NCI-H2029 (cell line): ENCODE data around the gene CXorf38.

Experiments
- DNase-seq: peaks from one replicate; lab custom pipeline; 2025; lab: John Stamatoyannopoulos, UW

Gene CXorf38, protein sequence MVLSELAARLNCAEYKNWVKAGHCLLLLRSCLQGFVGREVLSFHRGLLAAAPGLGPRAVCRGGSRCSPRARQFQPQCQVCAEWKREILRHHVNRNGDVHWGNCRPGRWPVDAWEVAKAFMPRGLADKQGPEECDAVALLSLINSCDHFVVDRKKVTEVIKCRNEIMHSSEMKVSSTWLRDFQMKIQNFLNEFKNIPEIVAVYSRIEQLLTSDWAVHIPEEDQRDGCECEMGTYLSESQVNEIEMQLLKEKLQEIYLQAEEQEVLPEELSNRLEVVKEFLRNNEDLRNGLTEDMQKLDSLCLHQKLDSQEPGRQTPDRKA

GRCh38 chrX:40647307-40648197 lies at the start of gene CXorf38:
Gene CXorf38, minus strand, starts transcription at chrX:40647561. Its CDS starts 41 bp downstream, at chrX:40647520.
- peak; percentile 70 for DNase-seq

DNA sequence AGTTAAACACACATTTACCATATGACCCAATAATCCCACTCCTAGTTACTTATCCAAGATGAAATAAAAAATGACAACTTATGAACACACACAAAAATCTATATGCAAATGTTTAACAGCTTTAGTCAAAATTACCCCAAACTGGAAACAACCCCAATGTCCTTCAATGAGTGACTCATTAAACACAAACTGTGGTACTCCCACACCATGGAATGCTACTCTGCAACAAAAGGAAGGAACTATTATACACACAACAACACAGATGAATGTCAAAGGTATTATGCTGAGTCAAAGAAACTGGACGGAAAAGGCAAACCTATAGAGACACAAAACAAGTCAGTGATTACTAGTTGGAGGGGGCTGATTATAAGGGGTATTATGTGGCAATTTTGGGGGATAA lies 47.4 kb upstream of the CXorf38 start:
- no peak for DNase-seq

DNA sequence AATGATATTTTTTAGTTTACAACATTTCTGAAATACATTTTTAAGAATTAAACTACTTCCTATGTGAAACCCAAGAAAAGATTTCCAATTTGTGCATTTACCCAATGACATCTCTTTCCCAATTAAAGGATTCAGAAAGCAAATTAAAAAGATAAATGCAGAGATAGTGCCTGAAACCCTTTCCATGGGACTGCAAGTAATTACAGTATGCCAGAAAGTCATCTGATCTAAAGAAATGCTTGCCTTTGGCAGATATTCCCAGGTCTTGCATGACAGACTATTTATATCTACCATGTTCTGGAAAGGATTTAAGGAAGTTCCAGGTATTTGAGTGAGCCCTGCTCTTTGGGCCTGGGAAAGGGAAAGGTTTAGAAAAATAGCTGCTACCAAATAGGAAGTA lies 41.6 kb upstream of the CXorf38 start:
- no peak for DNase-seq

DNA sequence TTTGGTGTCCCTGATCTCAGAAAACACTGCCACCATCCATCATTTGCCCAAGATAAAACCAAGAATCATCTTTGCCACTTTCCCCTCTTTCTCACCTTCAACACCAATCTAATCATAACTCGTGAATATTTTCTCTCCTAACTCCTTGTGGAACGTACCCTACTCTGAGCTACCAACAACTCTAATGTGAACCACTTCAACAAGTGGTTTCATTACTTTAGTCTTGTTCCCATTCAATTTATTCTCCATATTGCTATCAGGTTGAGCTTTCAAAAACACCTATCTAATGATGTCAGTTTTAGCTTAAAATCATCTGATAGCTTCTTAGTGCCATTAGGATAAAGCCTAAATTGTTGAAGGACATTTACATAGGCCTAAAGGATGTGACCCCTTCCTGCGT lies 39.8 kb upstream of the CXorf38 start:
- DNase-seq, result no peak

GRCh38 chrX:40685362-40685918 lies 38.1 kb upstream of the CXorf38 start:
- no peak for DNase-seq

DNA sequence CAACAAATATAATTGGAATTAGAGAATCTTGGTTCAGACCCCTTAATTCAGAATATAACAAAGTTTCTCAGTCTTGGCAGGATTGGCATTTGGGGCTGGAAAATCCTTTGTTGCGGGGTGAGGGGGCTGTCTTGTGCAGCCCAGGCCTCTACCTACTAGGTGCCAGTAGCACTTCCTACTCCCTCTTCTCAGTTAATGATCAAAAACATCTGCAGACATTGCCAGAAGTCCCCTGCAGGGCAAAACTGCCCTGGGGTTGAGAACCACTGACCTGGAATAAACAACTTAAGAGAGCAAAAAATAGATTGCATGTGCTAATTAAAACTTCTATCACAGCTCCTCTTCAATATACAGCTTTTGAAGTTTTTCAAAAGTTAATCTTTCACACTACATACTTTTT lies 36.7 kb upstream of the CXorf38 start:
- DNase-seq, result no peak

DNA sequence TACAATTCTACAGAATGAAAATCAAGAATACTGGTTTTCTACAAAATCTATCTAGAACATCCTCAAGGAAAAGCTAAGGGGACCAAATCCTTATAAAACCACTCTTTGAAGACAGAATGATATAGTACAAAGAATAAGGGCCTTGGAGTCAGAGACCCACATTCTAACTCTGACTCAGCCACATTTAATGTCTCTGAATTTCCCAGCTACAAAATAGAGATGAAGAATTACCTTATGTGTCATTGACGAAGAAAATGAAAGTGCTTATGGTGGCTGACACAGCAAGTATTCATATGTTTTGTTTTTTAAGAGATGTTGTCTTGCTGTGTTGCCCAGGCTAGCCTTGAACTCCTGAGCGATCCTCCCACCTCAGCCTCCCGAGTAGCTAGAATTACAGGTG lies 35.9 kb upstream of the CXorf38 start:
- DNase-seq, result no peak

DNA sequence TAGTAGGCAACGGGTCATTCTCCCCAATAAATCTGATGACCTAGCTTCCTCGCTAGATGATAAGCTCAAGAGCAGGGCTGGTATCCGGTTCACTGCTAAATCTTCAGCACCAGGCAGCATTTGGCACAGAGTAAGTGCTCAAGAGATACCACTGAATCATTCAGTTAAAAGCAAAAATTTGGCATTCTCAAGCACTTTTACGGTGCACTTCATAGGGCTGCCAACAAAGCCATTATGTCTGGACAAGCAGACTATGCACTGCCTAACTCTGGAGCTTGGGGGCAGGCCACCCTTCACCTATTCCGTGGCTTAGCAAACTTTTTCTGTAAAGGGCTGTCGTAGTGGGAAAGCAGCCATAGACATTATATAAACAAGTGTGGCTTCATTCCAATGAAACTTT lies 23.8 kb upstream of the CXorf38 start:
- DNase-seq, result no peak

DNA sequence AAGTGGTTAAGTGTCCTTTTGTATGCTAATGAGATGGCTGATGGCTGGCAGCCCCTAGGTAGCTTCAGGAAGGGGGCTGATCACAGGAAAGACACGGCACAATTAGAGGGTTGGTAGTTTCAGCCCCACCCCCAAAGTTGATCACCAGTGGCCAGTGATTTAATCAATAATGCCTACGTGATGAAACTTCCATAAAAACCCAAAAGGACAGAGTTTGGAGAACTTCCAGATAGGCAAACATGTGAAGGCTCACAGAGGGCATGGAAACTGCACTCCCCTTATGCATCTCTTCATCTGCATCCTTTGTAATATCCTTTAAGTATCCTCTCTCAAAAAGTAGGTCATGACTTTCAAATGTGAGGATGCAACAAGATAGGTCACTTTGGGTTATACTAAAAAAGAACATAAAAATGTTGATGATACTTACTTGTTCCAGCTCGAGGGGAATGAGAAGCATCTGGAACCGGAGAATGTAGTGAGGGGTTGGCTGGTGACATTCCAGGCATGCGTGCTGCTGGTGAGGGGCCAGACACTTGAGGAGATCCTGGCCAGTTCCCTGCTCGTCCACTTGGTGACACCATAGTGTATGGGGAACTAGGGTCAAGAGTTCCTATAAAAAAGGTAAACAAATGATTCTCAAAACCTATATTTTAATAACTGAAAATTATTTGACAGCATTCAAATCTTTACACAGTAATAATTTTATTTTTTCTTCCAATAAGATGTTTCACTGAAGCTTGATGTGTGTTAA lies 16.7 kb upstream of the CXorf38 start:
- DNase-seq, result no peak

DNA sequence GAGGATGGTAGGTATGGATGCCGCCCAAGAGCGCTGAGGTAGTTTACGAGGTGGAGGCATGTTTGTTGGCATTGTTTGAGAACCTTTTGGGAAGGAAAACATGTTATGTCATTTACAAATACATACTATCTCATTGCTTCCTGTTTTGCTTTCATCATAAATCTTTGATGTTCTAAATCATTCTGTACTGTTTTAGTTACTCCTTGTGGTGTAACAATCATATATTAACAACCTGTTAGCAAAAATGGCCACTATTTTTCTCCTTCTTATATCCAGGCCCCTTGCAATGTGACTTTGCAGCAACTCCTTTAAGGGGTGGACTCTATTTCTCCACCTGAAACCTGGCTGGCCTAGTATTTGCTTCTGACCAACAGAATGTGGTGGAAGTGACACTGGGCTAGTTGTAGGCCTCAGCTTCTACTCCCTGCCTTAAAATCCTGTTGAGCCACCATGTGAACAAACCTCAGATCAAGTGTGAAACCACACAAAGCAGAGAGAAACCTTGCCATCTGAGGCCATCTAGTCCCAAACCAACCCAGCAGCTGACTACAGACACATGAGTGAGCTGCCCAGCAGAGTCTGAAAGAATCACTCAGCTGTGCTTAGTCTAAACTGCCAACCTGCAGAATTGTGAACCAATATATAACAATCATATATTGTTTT lies 15.8 kb upstream of the CXorf38 start:
- no peak for DNase-seq

GRCh38 chrX:40661489-40661888 lies 14.1 kb upstream of the CXorf38 start:
- no peak for DNase-seq

DNA sequence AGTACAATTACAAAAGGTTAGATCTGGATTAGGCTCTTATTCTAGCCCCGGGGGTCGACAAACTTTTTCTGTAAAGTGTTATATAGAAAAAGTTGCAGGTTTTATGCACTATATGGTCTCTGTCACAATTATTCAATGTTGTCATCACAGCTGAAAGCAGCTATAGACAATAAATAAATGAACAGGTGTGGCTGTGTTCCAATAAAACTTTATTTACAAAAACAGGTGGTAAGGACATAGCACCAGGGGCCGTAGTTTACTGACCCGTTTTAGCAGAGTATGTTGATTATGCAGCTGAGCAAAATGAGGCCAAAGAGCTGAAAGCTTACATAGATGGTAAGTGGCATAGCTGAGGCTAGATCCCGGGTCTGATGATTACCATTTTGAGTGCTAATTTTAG lies 13.0 kb upstream of the CXorf38 start:
- no peak for DNase-seq

- DNase-seq, result no peak
Observed at GRCh38 chrX:40653535-40653934, 6.2 kb upstream of the CXorf38 start.

DNA sequence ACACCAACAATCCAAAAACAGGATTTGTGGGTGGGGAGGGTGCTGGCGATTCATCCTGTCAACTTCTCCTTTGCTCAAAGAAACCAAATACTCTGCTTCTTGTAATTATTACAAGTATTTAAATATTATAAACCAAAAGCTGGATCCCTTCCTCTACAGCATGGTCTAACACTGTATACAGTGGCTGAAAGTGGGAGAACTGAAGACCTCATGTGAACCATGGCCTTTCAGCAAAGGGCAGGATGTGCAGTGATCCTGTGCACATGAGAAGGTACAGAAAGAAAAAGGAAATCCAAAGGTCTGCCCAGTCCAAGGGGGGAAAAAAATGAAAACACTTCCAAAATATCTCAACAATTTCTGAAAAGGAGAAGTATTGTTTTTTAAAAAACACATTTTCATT lies 5.3 kb upstream of the CXorf38 start:
- DNase-seq, result no peak

DNA sequence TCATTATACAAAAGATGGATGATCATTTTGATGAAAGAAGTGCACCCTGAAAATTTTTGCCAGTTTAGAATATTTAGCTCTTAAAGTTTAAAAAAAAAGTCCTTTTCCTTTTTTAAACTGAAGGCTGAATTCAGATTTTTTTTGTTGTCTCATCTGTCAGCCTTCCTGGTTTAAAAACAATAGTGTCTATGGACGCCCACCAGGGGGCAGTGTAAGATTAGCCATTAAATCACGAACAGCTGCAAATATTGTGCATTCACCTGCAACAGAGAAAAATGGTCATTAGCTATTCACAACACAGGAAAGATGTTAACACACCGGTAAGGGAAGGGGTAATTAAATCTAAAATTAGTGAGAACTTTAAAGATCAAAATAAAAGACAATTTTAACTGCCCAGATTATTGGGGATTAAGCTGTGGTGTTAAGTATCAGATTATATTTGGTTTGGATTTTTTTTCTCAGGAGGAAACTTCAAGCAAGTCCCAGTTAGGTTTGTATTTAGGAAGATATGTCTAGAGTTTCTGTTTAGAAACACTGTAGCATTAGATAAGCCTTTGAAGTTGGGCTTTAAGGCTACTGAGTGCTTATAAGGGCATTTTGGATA lies 4.4 kb upstream of the CXorf38 start:
- DNase-seq, result peak; percentile 29

DNA sequence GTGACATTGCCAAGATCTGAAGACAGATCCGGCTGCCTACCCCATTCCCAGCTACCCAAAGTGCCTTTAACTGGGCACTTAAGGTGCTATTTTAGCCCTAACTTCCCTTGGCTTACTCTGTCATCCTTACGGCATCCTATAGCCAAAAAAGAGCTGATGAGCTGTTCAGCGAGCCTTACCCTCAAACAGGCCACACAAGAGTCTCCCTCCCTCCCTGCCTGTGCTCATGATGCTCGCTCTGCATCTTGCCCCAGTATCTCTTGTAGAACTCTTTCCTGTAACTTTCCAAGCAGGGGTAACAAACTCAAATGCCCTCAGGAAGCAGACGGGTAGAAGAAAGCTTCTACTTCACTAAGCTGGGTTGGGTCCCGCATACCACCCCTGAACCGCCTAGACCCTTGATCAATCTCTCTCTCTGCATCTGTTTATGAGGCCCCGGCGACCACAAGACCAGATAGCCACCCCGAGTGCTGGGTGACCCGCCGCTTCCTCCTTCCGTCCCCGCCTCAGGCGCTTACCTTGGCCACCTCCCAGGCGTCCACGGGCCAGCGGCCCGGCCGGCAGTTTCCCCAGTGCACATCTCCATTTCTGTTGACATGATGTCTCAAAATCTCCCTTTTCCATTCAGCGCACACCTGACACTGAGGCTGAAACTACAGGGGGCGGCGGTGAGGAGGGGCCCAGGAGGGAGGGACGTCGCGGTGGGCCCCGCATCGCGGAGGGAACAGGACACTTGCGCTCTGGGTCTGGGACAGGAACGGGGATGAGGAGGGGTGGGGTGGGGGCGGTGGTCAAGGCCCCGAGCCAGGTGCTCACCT lies 663 bp downstream of the CXorf38 start:
- DNase-seq, result no peak

GRCh38 chrX:40644821-40645358 lies 2.5 kb downstream of the CXorf38 start:
- peak; percentile 22 for DNase-seq

- DNase-seq, result peak; percentile 0
Observed at GRCh38 chrX:40644176-40644575, 3.2 kb downstream of the CXorf38 start.

DNA sequence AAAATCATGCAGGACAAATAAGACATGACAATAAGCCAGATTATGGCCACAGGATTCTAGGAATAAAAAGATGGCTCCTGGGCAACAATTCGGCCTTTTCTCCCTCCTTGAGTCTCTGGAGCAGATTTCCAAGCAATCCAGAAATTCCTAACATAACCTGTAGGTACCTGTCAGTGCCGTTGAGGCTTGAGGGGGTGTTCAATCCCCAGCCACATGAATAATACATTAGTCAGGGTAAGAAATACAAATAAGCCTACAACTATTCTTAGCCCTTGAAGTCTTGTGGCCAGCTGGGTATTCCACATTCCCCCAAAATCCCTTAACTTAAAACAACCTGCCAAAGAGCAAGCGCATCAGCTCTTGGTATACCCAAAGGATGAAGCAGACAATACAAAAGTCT lies 9.7 kb downstream of the CXorf38 start:
- no peak for DNase-seq

DNA sequence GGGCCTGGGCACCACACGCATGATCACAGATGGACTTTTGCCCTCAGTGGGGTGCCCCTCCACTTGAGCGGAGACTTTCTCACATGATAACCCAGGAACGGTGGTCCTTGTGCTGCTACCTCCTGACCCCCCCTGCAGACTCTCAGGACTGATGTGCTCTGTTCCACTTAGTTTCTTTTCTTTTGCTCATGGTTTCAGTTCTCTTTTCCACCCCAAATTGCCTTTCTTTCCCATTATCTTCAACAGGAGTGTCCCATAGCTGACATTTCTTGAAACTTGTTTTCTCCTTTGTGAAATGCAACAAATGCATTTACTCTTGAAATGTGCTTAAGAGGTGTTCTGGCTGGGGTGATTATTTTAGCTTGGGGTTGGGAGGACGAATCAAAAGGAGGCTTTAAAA lies 15.2 kb downstream of the CXorf38 start:
- DNase-seq, result no peak
